ENCODE results near the gene CCT5.
"Not testable (repeated sequence)": the region's sequence is repeated elsewhere in the genome, so short reads cannot be mapped to it uniquely, and the experiment has no call there.

CCT5 gene

GRCh38 chr5:10222326-10222725 lies 27.8 kb upstream of the CCT5 start:
- H3K9me3 ChIP-seq (ENCODE audit: insufficient read depth, low read depth, low read length) = peaks cover 5% of the 10 kb centered on the region; the same call in 1 of the 2 replicates
- no peak overlapping the region for H3K27ac ChIP-seq (ENCODE audit: low read length)
- no peaks in the 10 kb centered on the region; the same call in 1 of the 2 replicates for H3K36me3 ChIP-seq (ENCODE audit: insufficient read depth, low read depth, low read length)
- no peak overlapping the region for H3K4me3 ChIP-seq (ENCODE audit: low read length)
- no peaks in the 10 kb centered on the region for H3K27me3 ChIP-seq (ENCODE audit: insufficient read depth, low read length)
- no peaks in the 10 kb centered on the region for H3K4me1 ChIP-seq (ENCODE audit: insufficient read depth, low read length)
- no peak overlapping the region for H3K9ac ChIP-seq (ENCODE audit: low read depth, low read length)

GRCh38 chr5:10227379-10227778 lies 22.7 kb upstream of the CCT5 start:
- no peaks in the 10 kb centered on the region for H3K4me1 ChIP-seq (ENCODE audit: insufficient read depth, low read length)
- H3K27me3 ChIP-seq (ENCODE audit: insufficient read depth, low read length) = no peaks in the 10 kb centered on the region
- H3K27ac ChIP-seq (ENCODE audit: low read length) = no peak overlapping the region
- no peak overlapping the region for H3K9ac ChIP-seq (ENCODE audit: low read depth, low read length)
- peaks cover 5% of the 10 kb centered on the region; the same call in 1 of the 2 replicates for H3K36me3 ChIP-seq (ENCODE audit: insufficient read depth, low read depth, low read length)
- H3K4me3 ChIP-seq (ENCODE audit: low read length) = no peak overlapping the region
- H3K9me3 ChIP-seq (ENCODE audit: insufficient read depth, low read depth, low read length) = peaks cover 5% of the 10 kb centered on the region; the same call in 1 of the 2 replicates

GRCh38 chr5:10228288-10228687 lies 21.8 kb upstream of the CCT5 start:
- H3K9me3 ChIP-seq (ENCODE audit: insufficient read depth, low read depth, low read length) = peaks cover 5% of the 10 kb centered on the region; the same call in 1 of the 2 replicates
- no peaks in the 10 kb centered on the region for H3K4me1 ChIP-seq (ENCODE audit: insufficient read depth, low read length)
- H3K27me3 ChIP-seq (ENCODE audit: insufficient read depth, low read length) = no peaks in the 10 kb centered on the region
- no peak overlapping the region for H3K4me3 ChIP-seq (ENCODE audit: low read length)
- H3K9ac ChIP-seq (ENCODE audit: low read depth, low read length) = no peak overlapping the region
- H3K27ac ChIP-seq (ENCODE audit: low read length) = no peak overlapping the region
- H3K36me3 ChIP-seq (ENCODE audit: insufficient read depth, low read depth, low read length) = peaks cover 5% of the 10 kb centered on the region; the same call in 1 of the 2 replicates

GRCh38 chr5:10229306-10230048 lies 20.6 kb upstream of the CCT5 start:
- peaks cover 4% of the 10 kb centered on the region; the same call in 1 of the 2 replicates for H3K9me3 ChIP-seq (ENCODE audit: insufficient read depth, low read depth, low read length)
- no peak overlapping the region for H3K4me3 ChIP-seq (ENCODE audit: low read length)
- H3K27me3 ChIP-seq (ENCODE audit: insufficient read depth, low read length) = no peaks in the 10 kb centered on the region
- no peak overlapping the region for H3K27ac ChIP-seq (ENCODE audit: low read length)
- no peak overlapping the region for H3K9ac ChIP-seq (ENCODE audit: low read depth, low read length)
- no peaks in the 10 kb centered on the region for H3K4me1 ChIP-seq (ENCODE audit: insufficient read depth, low read length)
- H3K36me3 ChIP-seq (ENCODE audit: insufficient read depth, low read depth, low read length) = peaks cover 6% of the 10 kb centered on the region; the same call in 1 of the 2 replicates

- no peak overlapping the region for H3K27ac ChIP-seq (ENCODE audit: low read length)
- H3K4me3 ChIP-seq (ENCODE audit: low read length) = no peak overlapping the region
- no peaks in the 10 kb centered on the region for H3K27me3 ChIP-seq (ENCODE audit: insufficient read depth, low read length)
- no peaks in the 10 kb centered on the region for H3K4me1 ChIP-seq (ENCODE audit: insufficient read depth, low read length)
- H3K9ac ChIP-seq (ENCODE audit: low read depth, low read length) = no peak overlapping the region
- H3K9me3 ChIP-seq (ENCODE audit: insufficient read depth, low read depth, low read length) = no peaks in the 10 kb centered on the region
- H3K36me3 ChIP-seq (ENCODE audit: insufficient read depth, low read depth, low read length) = peaks cover 20% of the 10 kb centered on the region
Measured at GRCh38 chr5:10232386-10232785, 17.7 kb upstream of the CCT5 start.

GRCh38 chr5:10233011-10233410 lies 17.1 kb upstream of the CCT5 start:
- Histone ChIP-seq H3K9me3 (ENCODE audit: insufficient read depth, low read depth, low read length) (no peaks in the 10 kb centered on the region), H3K9ac (ENCODE audit: low read depth, low read length) (no peak overlapping the region), H3K4me1 (ENCODE audit: insufficient read depth, low read length) (no peaks in the 10 kb centered on the region), H3K27me3 (ENCODE audit: insufficient read depth, low read length) (no peaks in the 10 kb centered on the region), H3K27ac (ENCODE audit: low read length) (no peak overlapping the region), H3K36me3 (ENCODE audit: insufficient read depth, low read depth, low read length) (peaks cover 20% of the 10 kb centered on the region), H3K4me3 (ENCODE audit: low read length) (no peak overlapping the region)

- Histone ChIP-seq H3K4me3 (ENCODE audit: low read length) (no peak overlapping the region), H3K27ac (ENCODE audit: low read length) (no peak overlapping the region), H3K36me3 (ENCODE audit: insufficient read depth, low read depth, low read length) (peaks cover 21% of the 10 kb centered on the region), H3K9ac (ENCODE audit: low read depth, low read length) (no peak overlapping the region), H3K9me3 (ENCODE audit: insufficient read depth, low read depth, low read length) (no peaks in the 10 kb centered on the region), H3K4me1 (ENCODE audit: insufficient read depth, low read length) (no peaks in the 10 kb centered on the region), H3K27me3 (ENCODE audit: insufficient read depth, low read length) (no peaks in the 10 kb centered on the region)
Measured at GRCh38 chr5:10233505-10233904, 16.6 kb upstream of the CCT5 start.

GRCh38 chr5:10235350-10235749 lies 14.7 kb upstream of the CCT5 start:
- Histone ChIP-seq H3K9me3 (ENCODE audit: insufficient read depth, low read depth, low read length) (no peaks in the 10 kb centered on the region), H3K9ac (ENCODE audit: low read depth, low read length) (no peak overlapping the region), H3K27ac (ENCODE audit: low read length) (no peak overlapping the region), H3K4me3 (ENCODE audit: low read length) (no peak overlapping the region), H3K36me3 (ENCODE audit: insufficient read depth, low read depth, low read length) (peaks cover 19% of the 10 kb centered on the region), H3K27me3 (ENCODE audit: insufficient read depth, low read length) (no peaks in the 10 kb centered on the region), H3K4me1 (ENCODE audit: insufficient read depth, low read length) (no peaks in the 10 kb centered on the region)

GRCh38 chr5:10243660-10244240 lies 6.3 kb upstream of the CCT5 start:
- no peak overlapping the region for H3K9ac ChIP-seq (ENCODE audit: low read depth, low read length)
- no peak overlapping the region for H3K4me3 ChIP-seq (ENCODE audit: low read length)
- peaks cover 1% of the 10 kb centered on the region; the same call in 1 of the 2 replicates for H3K36me3 ChIP-seq (ENCODE audit: insufficient read depth, low read depth, low read length)
- H3K27ac ChIP-seq (ENCODE audit: low read length) = no peak overlapping the region
- H3K4me1 ChIP-seq (ENCODE audit: insufficient read depth, low read length) = no peaks in the 10 kb centered on the region
- H3K27me3 ChIP-seq (ENCODE audit: insufficient read depth, low read length) = no peaks in the 10 kb centered on the region
- no peaks in the 10 kb centered on the region for H3K9me3 ChIP-seq (ENCODE audit: insufficient read depth, low read depth, low read length)

- Histone ChIP-seq H3K4me3 (ENCODE audit: low read length) (no peak overlapping the region), H3K9me3 (ENCODE audit: insufficient read depth, low read depth, low read length) (no peaks in the 10 kb centered on the region), H3K27me3 (ENCODE audit: insufficient read depth, low read length) (no peaks in the 10 kb centered on the region), H3K27ac (ENCODE audit: low read length) (no peak overlapping the region), H3K4me1 (ENCODE audit: insufficient read depth, low read length) (no peaks in the 10 kb centered on the region), H3K36me3 (ENCODE audit: insufficient read depth, low read depth, low read length) (no peaks in the 10 kb centered on the region), H3K9ac (ENCODE audit: low read depth, low read length) (no peak overlapping the region)
Measured at GRCh38 chr5:10244342-10244944, 5.6 kb upstream of the CCT5 start.

GRCh38 chr5:10246761-10247160 lies 3.3 kb upstream of the CCT5 start:
- peaks cover 3% of the 10 kb centered on the region for H3K36me3 ChIP-seq (ENCODE audit: insufficient read depth, low read depth, low read length)
- no peaks in the 10 kb centered on the region for H3K9me3 ChIP-seq (ENCODE audit: insufficient read depth, low read depth, low read length)
- H3K4me1 ChIP-seq (ENCODE audit: insufficient read depth, low read length) = peaks cover 2% of the 10 kb centered on the region; the same call in 1 of the 2 replicates
- H3K9ac ChIP-seq (ENCODE audit: low read depth, low read length) = no peak overlapping the region
- no peaks in the 10 kb centered on the region for H3K27me3 ChIP-seq (ENCODE audit: insufficient read depth, low read length)
- no peak overlapping the region for H3K27ac ChIP-seq (ENCODE audit: low read length)
- H3K4me3 ChIP-seq (ENCODE audit: low read length) = no peak overlapping the region

- not testable (repeated sequence) for H3K27ac ChIP-seq (ENCODE audit: low read length); H3K4me1 ChIP-seq (ENCODE audit: insufficient read depth, low read length); H3K9me3 ChIP-seq (ENCODE audit: insufficient read depth, low read depth, low read length); H3K9ac ChIP-seq (ENCODE audit: low read depth, low read length); H3K4me3 ChIP-seq (ENCODE audit: low read length); H3K27me3 ChIP-seq (ENCODE audit: insufficient read depth, low read length); H3K36me3 ChIP-seq (ENCODE audit: insufficient read depth, low read depth, low read length)
Measured at GRCh38 chr5:10247217-10247616, 2.9 kb upstream of the CCT5 start.
